CD4-positive, alpha-beta memory T cell (primary cell): ENCODE results near the gene AFDN. TPM values are rescaled to one million over a fixed set of nuclear protein-coding genes. Genes with fewer than 3 reads are reported as not detected.

Experiments used
- CTCF ChIA-PET: fragments of 350-600 bp; sonication (Branson Sonifier 250); formaldehyde crosslinking; loops from one replicate; lab custom pipeline; 2021; ENCODE audit warnings: inconsistent platforms; ENCODE audit not compliant: partially characterized antibody; lab: Charles Lee
- POLR2A ChIA-PET: fragments of 350-600 bp; sonication (Branson Sonifier 250); formaldehyde crosslinking; loops from one replicate; lab custom pipeline; 2021; ENCODE audit not compliant: partially characterized antibody; lab: Charles Lee
- DNase-seq, 5 donors: peaks; one replicate each; pipeline versions ENCODE4 v3.0.0 to v3.0.0-alpha.2; 2020 to 2022; ENCODE audit warnings: mixed read lengths in 1 of 5
- H3K27ac ChIP-seq: one replicate; pipeline ENCODE4 v1.7.0; 2013; ENCODE audit warnings: low read depth, low read length
- H3K27me3 ChIP-seq: 2 replicates; pipeline ENCODE4 v1.7.0; 2013; ENCODE audit warnings: mild to moderate bottlenecking, low read length, moderate library complexity; ENCODE audit not compliant: insufficient read depth
- H3K36me3 ChIP-seq: 2 replicates; pipeline ENCODE4 v1.7.0; 2013; ENCODE audit warnings: mild to moderate bottlenecking, low read length, moderate library complexity; ENCODE audit not compliant: insufficient read depth
- H3K4me1 ChIP-seq: 2 replicates; pipeline ENCODE4 v1.7.0; 2013; ENCODE audit warnings: mild to moderate bottlenecking, low read length, moderate library complexity; ENCODE audit not compliant: insufficient read depth
- H3K4me3 ChIP-seq, 2 donors: one replicate each; pipeline ENCODE4 v1.7.0; 2013; ENCODE audit warnings: low read length in 2 of 2, mild to moderate bottlenecking in 1 of 2
- H3K9me3 ChIP-seq, 2 donors: one replicate each; pipeline ENCODE4 v1.7.0; 2013; ENCODE audit warnings: low read length in 2 of 2, control low read depth in 1 of 2; ENCODE audit not compliant: control insufficient read depth in 1 of 2
- H3K27ac Mint-ChIP-seq, 7 donors: one replicate each; pipeline ENCODE4 v1.8.0; 2020 to 2021; ENCODE audit warnings: mixed read lengths in 7 of 7, mild to moderate bottlenecking in 6 of 7, inconsistent platforms in 3 of 7, moderate library complexity in 3 of 7
- H3K27me3 Mint-ChIP-seq, 2 donors: one replicate each; pipeline ENCODE4 v1.8.0; 2020 to 2021; ENCODE audit warnings: mixed read lengths in 2 of 2
- H3K36me3 Mint-ChIP-seq, 2 donors: one replicate each; pipeline ENCODE4 v1.8.0; 2020 to 2021; ENCODE audit warnings: mixed read lengths in 2 of 2, inconsistent platforms in 1 of 2, mild to moderate bottlenecking in 1 of 2
- H3K4me1 Mint-ChIP-seq, 4 donors: one replicate each; pipeline ENCODE4 v1.8.0; 2020 to 2021; ENCODE audit warnings: mixed read lengths in 4 of 4, mild to moderate bottlenecking in 1 of 4
- H3K4me3 Mint-ChIP-seq, 8 donors: one replicate each; pipeline ENCODE4 v1.8.0; 2020 to 2021; ENCODE audit warnings: mixed read lengths in 8 of 8, mild to moderate bottlenecking in 7 of 8, moderate library complexity in 6 of 8, inconsistent platforms in 3 of 8
- H3K9me3 Mint-ChIP-seq, 8 donors: one replicate each; pipeline ENCODE4 v1.8.0; 2020 to 2021; ENCODE audit warnings: mixed read lengths in 8 of 8, mild to moderate bottlenecking in 5 of 8, inconsistent platforms in 3 of 8, moderate library complexity in 1 of 8
- intact Hi-C: fragments of 100-400 bp; cut with micrococcal nuclease; formaldehyde crosslinking; loops from one replicate; pipeline ENCODE4 v1.15.1; 2023
- polyA plus RNA-seq, 2 donors: library from polyadenylated mRNA; unstranded; fragments of 300-500 nt; fragmentation: Illumina TruSeq; gene quantifications; one replicate each; pipeline ENCODE4 v1.2.3, GENCODE V29; 2021
- total RNA-seq, 2 experiments: library from RNA; stranded (reverse); gene quantifications; one replicate each; pipeline ENCODE4 v1.2.3, GENCODE V29; 2021

AFDN gene
- total and polyA plus RNA-seq, 4 experiments from 2014 or later = 1.4 to 24.3 (median 15.3) TPM

DNA sequence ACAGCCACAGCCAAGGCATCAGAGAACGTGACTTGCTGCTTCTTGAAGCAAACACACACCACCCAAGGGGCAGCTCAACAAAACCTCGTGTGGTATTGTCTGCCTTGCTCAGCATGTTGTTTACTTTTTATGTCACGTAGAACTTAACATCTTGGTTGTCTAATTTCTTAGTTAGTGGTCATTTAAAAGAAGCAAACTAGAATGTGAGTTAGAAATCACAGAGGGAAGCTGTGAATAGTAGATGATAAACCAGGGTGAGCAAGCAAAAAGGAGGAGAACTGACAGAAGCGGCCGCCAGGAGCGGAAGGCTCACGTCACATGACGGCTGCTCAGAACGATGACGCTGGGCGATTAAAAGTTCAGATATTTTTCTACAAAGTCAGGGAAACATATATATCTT is 119.3 kb downstream of the AFDN start:
- Mint-ChIP-seq H3K27ac (no peak overlapping the region), H3K9me3 (no peaks in the 10 kb centered on the region), H3K4me1 (no peaks in the 10 kb centered on the region), H3K36me3 (peaks cover 18 to 21% of the 10 kb centered on the region in 2 donors), H3K27me3 (no peaks in the 10 kb centered on the region), H3K4me3 (no peak overlapping the region)
- CTCF ChIA-PET = interaction anchor here (1.8 kb wide), 1 partner anchor 21 kb away, joined by 4 read pairs; no protein-coding TSS in a partner anchor
- no peaks in the 10 kb centered on the region for H3K27me3 ChIP-seq
- no peak overlapping the region for H3K4me3 ChIP-seq
- intact Hi-C loops = no loop called here
- H3K9me3 ChIP-seq = no peaks in the 10 kb centered on the region
- POLR2A ChIA-PET = no interaction called here
- no peak overlapping the region for H3K27ac ChIP-seq
- H3K4me1 ChIP-seq = no peaks in the 10 kb centered on the region
- no peak for DNase-seq
- H3K36me3 ChIP-seq = no peaks in the 10 kb centered on the region

DNA sequence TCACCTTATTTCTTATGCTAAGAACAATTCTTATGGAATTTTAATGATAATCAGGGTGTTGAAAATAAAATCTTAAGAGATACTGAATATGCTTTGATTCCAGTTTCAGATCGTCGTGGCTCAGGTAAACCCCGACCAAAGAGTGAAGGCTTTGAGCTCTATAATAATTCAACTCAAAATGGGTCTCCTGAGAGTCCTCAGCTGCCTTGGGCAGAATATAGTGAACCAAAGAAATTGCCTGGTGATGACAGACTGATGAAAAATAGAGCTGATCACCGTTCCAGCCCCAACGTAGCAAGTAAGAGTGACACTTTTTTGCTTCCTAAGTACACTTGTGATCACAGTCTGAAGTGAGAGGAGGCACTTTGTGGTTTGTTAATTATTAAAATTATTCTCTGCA is 119.9 kb downstream of the AFDN start:
- H3K27ac Mint-ChIP-seq = no peak overlapping the region
- no peak overlapping the region for H3K4me3 Mint-ChIP-seq
- H3K27me3 Mint-ChIP-seq = no peaks in the 10 kb centered on the region
- Histone ChIP-seq H3K4me1 (no peaks in the 10 kb centered on the region), H3K27me3 (no peaks in the 10 kb centered on the region), H3K9me3 (no peaks in the 10 kb centered on the region), H3K4me3 (no peak overlapping the region), H3K36me3 (no peaks in the 10 kb centered on the region), H3K27ac (no peak overlapping the region)
- no peaks in the 10 kb centered on the region for H3K9me3 Mint-ChIP-seq
- intact Hi-C loops = no loop called here
- CTCF ChIA-PET = interaction anchor here (1.8 kb wide), 1 partner anchor 20 kb away, joined by 4 read pairs; no protein-coding TSS in a partner anchor
- POLR2A ChIA-PET = no interaction called here
- no peak for DNase-seq
- no peaks in the 10 kb centered on the region for H3K4me1 Mint-ChIP-seq
- peaks cover 21 to 23% of the 10 kb centered on the region in 2 donors for H3K36me3 Mint-ChIP-seq

DNA sequence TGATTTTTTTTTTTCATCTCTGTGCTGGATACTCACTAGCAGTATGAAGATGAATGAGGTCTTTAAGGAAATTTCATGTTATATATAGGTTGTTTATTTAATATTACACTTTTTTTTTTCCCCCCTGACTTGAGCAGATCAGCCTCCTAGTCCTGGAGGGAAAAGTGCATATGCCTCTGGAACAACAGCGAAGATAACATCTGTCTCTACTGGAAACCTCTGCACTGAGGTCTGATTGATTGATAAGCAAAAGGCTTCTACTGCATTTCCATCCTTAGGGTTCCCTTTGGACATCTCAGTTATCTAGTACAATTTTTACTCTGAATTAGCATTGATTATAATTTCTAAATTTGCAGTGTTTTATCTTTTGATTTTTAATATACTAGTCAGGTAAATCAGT is 121.0 kb downstream of the AFDN start:
- H3K9me3 Mint-ChIP-seq = no peaks in the 10 kb centered on the region
- no peaks in the 10 kb centered on the region for H3K4me1 Mint-ChIP-seq
- Histone ChIP-seq H3K36me3 (no peaks in the 10 kb centered on the region), H3K27ac (no peak overlapping the region), H3K4me3 (no peak overlapping the region), H3K4me1 (no peaks in the 10 kb centered on the region), H3K27me3 (no peaks in the 10 kb centered on the region), H3K9me3 (no peaks in the 10 kb centered on the region)
- no peak for DNase-seq
- H3K4me3 Mint-ChIP-seq = no peak overlapping the region
- CTCF ChIA-PET = interaction anchor here (1.8 kb wide), 1 partner anchor 19 kb away, joined by 4 read pairs; no protein-coding TSS in a partner anchor
- POLR2A ChIA-PET = no interaction called here
- H3K36me3 Mint-ChIP-seq = peaks cover 23 to 27% of the 10 kb centered on the region in 2 donors
- intact Hi-C loops = no loop called here
- H3K27me3 Mint-ChIP-seq = no peaks in the 10 kb centered on the region
- no peak overlapping the region for H3K27ac Mint-ChIP-seq

- no peaks in the 10 kb centered on the region for H3K4me1 ChIP-seq
- no peak overlapping the region for H3K27ac ChIP-seq
- H3K27me3 ChIP-seq = no peaks in the 10 kb centered on the region
- no peaks in the 10 kb centered on the region for H3K27me3 Mint-ChIP-seq
- H3K4me3 Mint-ChIP-seq = no peak overlapping the region
- H3K4me1 Mint-ChIP-seq = no peaks in the 10 kb centered on the region
- DNase-seq = no peak
- ChIA-PET POLR2A (no interaction called here), CTCF (no interaction called here)
- intact Hi-C loops = no loop called here
- no peaks in the 10 kb centered on the region for H3K9me3 ChIP-seq
- no peak overlapping the region for H3K27ac Mint-ChIP-seq
- H3K36me3 Mint-ChIP-seq = peaks cover 23 to 25% of the 10 kb centered on the region in 2 donors
- no peaks in the 10 kb centered on the region for H3K9me3 Mint-ChIP-seq
- H3K4me3 ChIP-seq = no peak overlapping the region
- H3K36me3 ChIP-seq = no peaks in the 10 kb centered on the region
Observed at GRCh38 chr6:167948716-167949115, 122.0 kb downstream of the AFDN start.

DNA sequence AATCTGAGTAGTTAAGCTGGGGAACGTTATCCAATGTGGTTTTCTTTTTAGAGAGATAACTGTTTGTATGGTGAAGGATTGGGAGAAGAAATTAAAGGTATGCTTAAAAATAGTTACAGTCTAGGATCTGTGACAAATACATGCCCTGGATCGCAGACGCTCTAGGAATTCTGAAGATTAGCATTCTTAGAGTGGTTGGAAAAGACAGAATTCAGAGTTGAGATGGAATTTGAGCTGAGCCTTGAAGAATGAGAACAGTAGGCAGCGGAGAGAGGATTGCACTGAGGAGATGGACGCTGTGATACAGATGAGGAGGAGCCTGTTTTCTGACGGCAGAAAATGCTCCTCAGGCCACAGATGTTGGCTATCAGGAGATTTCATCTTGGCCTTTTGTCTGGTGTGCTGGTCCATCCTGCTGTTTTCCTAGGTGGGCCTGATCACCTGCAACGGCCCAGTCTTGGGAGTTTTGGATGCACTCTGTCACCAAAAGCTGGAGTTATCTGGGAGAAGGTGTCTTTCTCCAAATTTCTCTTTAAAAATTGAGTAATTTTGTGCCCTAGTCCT is 122.5 kb downstream of the AFDN start:
- Histone ChIP-seq H3K9me3 (no peaks in the 10 kb centered on the region), H3K36me3 (no peaks in the 10 kb centered on the region), H3K4me1 (no peaks in the 10 kb centered on the region), H3K4me3 (no peak overlapping the region), H3K27me3 (no peaks in the 10 kb centered on the region), H3K27ac (no peak overlapping the region)
- intact Hi-C loops = no loop called here
- POLR2A ChIA-PET = no interaction called here
- H3K27ac Mint-ChIP-seq = no peak overlapping the region
- no peaks in the 10 kb centered on the region for H3K9me3 Mint-ChIP-seq
- peaks cover 23 to 25% of the 10 kb centered on the region in 2 donors for H3K36me3 Mint-ChIP-seq
- no peak for DNase-seq
- H3K27me3 Mint-ChIP-seq = no peaks in the 10 kb centered on the region
- CTCF ChIA-PET = no interaction called here
- no peak overlapping the region for H3K4me3 Mint-ChIP-seq
- no peaks in the 10 kb centered on the region for H3K4me1 Mint-ChIP-seq

- Mint-ChIP-seq H3K4me1 (no peaks in the 10 kb centered on the region), H3K27me3 (no peaks in the 10 kb centered on the region), H3K27ac (no peak overlapping the region), H3K4me3 (no peak overlapping the region), H3K36me3 (peaks cover 25 to 37% of the 10 kb centered on the region in 2 donors), H3K9me3 (no peaks in the 10 kb centered on the region)
- CTCF ChIA-PET = no interaction called here
- Histone ChIP-seq H3K27me3 (no peaks in the 10 kb centered on the region), H3K4me1 (no peaks in the 10 kb centered on the region), H3K4me3 (no peak overlapping the region), H3K9me3 (no peaks in the 10 kb centered on the region), H3K27ac (no peak overlapping the region), H3K36me3 (no peaks in the 10 kb centered on the region)
- intact Hi-C loops = no loop called here
- DNase-seq = no peak
- POLR2A ChIA-PET = no interaction called here
Observed at GRCh38 chr6:167951781-167952511, 125.2 kb downstream of the AFDN start.

GRCh38 chr6:167952512-167952859 is 125.8 kb downstream of the AFDN start:
- Histone ChIP-seq H3K36me3 (no peaks in the 10 kb centered on the region), H3K4me1 (no peaks in the 10 kb centered on the region), H3K4me3 (no peak overlapping the region), H3K9me3 (no peaks in the 10 kb centered on the region), H3K27me3 (no peaks in the 10 kb centered on the region), H3K27ac (no peak overlapping the region)
- H3K27ac Mint-ChIP-seq = no peak overlapping the region
- H3K27me3 Mint-ChIP-seq = no peaks in the 10 kb centered on the region
- ChIA-PET CTCF (no interaction called here), POLR2A (no interaction called here)
- intact Hi-C loops = no loop called here
- no peaks in the 10 kb centered on the region for H3K4me1 Mint-ChIP-seq
- DNase-seq = no peak
- peaks cover 25 to 40% of the 10 kb centered on the region in 2 donors for H3K36me3 Mint-ChIP-seq
- H3K4me3 Mint-ChIP-seq = no peak overlapping the region
- H3K9me3 Mint-ChIP-seq = no peaks in the 10 kb centered on the region
